ENCODE measurements around the gene BDKRB1. TPM values are rescaled to one million over a fixed set of nuclear protein-coding genes. Genes with fewer than 3 reads are reported as not detected.

Gene BDKRB1
- total RNA-seq, 1 experiment from 2014 or later, result 0.11 TPM

DNA sequence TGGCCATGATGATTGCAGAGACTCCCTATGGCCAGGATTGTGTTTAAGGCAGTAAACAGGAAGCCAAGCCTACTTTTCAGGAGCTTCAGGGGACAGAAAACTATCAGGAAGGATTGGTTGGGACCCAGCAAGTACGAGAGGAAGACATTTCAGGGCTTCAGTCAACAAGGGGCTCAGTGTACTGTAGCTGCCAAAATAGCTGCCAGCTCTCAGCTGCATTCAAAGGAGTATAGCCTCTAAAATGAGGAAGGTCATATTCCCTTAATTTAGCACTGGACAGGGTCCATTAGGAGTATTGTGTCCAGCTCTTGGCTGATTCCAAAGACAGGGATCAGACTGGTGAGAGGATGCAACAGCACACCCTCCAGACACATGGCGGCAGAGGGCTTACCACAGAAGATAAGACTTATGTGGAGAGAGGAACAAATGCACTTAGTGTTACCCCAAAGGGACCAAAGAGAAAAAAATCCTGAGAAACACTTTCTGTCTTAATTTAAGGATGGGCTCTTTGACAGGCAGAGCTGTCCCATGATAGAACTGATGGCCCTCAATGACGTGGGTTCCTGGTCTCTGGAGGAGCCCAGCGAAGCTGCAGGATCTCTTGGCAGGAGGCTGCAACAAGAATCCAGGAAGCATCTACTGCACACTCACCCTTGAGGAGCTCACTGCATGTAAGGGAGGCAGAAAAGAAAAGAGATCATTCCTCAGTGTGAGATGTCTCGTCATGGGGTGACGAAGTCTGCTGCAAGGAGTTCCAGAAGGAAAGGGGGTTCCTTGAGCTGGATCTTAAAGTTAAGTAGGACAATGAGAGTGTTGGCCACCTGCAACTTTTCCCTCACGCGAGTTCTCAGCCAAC, 14.8 kb downstream of the BDKRB1 start:
- Mint-ChIP-seq H3K27ac (no peak overlapping the region), H3K36me3 (peaks cover 10% of the 10 kb centered on the region), H3K4me1 (peaks cover 6% of the 10 kb centered on the region), H3K9me3 (peaks cover 21% of the 10 kb centered on the region), H3K27me3 (ENCODE audit: low read depth) (no peaks in the 10 kb centered on the region), H3K4me3 (no peak overlapping the region)
- ChIA-PET CTCF (interaction anchor here (7.6 kb wide), 1 partner anchor 170 kb away, joined by 94 read pairs; no protein-coding TSS in a partner anchor), POLR2A (no interaction called here)
- DNase-seq (ENCODE audit: low spot score), result no peak
- TF ChIP-seq ZNF396 (CRISPR knock-in tag; IDR thresholded peaks at IDR 0.05; ENCODE audit: borderline replicate concordance) (no peak), FOXJ3 (CRISPR knock-in tag; IDR thresholded peaks at IDR 0.05; ENCODE audit: borderline replicate concordance) (no peak), NR3C1 (CRISPR knock-in tag; conservative IDR thresholded peaks at IDR 0.05; ENCODE audit: low read depth) (no peak), KAT7 (CRISPR knock-in tag; IDR thresholded peaks at IDR 0.05; ENCODE audit: borderline replicate concordance) (no peak), SMAD4 (CRISPR knock-in tag; IDR thresholded peaks at IDR 0.05) (no peak), ZNF671 (CRISPR knock-in tag; IDR thresholded peaks at IDR 0.05) (no peak), CBFB (CRISPR knock-in tag; IDR thresholded peaks at IDR 0.05; ENCODE audit: low read depth) (no peak), ZNF423 (CRISPR knock-in tag; IDR thresholded peaks at IDR 0.05) (no peak), FOXK1 (CRISPR knock-in tag; IDR thresholded peaks at IDR 0.05) (no peak), NFATC4 (CRISPR knock-in tag; IDR thresholded peaks at IDR 0.05) (no peak), ELF4 (CRISPR knock-in tag; IDR thresholded peaks at IDR 0.05; ENCODE audit: low read depth) (no peak), SMAD3 (CRISPR knock-in tag; IDR thresholded peaks at IDR 0.05; ENCODE audit: borderline replicate concordance) (no peak), SP1 (CRISPR knock-in tag; conservative IDR thresholded peaks at IDR 0.05) (no peak), TEAD4 (CRISPR knock-in tag; IDR thresholded peaks at IDR 0.05) (no peak)
- TF ChIP-seq, protein P1, sequence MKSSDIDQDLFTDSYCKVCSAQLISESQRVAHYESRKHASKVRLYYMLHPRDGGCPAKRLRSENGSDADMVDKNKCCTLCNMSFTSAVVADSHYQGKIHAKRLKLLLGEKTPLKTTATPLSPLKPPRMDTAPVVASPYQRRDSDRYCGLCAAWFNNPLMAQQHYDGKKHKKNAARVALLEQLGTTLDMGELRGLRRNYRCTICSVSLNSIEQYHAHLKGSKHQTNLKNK (CRISPR knock-in tag; IDR thresholded peaks at IDR 0.05), result no peak
- TF ChIP-seq, protein P2, sequence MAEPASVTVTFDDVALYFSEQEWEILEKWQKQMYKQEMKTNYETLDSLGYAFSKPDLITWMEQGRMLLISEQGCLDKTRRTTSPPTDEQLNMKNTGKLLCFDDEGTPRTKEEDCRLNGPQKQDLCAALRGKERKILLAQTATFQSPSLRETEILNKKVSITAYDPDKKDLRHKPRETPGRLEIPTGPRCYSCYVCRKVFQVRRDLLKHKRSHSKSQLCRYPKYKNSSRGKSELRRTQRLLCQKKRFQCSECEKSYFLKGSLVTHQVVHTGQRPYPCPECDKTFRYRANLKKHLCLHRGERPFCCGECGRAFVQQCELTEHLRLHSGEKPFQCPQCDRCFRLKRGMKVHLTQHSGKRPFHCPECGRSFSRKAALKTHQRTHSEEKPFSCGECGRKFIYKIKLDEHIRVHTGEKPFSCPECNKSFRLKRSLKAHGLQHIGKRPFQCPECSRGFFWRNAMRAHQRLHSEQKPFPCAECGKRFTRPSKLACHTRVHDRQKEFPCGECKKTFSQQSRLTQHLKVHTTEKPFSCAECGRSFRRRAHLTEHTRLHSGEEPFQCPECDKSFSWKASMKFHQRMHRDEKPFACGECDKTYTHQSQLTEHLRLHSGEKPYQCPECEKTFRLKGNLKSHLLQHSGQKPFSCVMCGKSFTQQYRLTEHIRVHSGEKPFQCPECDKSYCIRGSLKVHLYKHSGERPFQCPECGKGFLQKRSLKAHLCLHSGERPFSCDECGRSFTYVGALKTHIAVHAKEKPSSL (CRISPR knock-in tag; conservative IDR thresholded peaks at IDR 0.05), result no peak
- TF ChIP-seq, protein P3, sequence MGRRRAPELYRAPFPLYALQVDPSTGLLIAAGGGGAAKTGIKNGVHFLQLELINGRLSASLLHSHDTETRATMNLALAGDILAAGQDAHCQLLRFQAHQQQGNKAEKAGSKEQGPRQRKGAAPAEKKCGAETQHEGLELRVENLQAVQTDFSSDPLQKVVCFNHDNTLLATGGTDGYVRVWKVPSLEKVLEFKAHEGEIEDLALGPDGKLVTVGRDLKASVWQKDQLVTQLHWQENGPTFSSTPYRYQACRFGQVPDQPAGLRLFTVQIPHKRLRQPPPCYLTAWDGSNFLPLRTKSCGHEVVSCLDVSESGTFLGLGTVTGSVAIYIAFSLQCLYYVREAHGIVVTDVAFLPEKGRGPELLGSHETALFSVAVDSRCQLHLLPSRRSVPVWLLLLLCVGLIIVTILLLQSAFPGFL (CRISPR knock-in tag; IDR thresholded peaks at IDR 0.05; ENCODE audit: borderline replicate concordance), result no peak
- TF ChIP-seq, protein P4, sequence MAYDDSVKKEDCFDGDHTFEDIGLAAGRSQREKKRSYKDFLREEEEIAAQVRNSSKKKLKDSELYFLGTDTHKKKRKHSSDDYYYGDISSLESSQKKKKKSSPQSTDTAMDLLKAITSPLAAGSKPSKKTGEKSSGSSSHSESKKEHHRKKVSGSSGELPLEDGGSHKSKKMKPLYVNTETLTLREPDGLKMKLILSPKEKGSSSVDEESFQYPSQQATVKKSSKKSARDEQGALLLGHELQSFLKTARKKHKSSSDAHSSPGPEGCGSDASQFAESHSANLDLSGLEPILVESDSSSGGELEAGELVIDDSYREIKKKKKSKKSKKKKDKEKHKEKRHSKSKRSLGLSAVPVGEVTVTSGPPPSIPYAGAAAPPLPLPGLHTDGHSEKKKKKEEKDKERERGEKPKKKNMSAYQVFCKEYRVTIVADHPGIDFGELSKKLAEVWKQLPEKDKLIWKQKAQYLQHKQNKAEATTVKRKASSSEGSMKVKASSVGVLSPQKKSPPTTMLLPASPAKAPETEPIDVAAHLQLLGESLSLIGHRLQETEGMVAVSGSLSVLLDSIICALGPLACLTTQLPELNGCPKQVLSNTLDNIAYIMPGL (CRISPR knock-in tag; IDR thresholded peaks at IDR 0.05), result no peak
- TF ChIP-seq, protein P5, sequence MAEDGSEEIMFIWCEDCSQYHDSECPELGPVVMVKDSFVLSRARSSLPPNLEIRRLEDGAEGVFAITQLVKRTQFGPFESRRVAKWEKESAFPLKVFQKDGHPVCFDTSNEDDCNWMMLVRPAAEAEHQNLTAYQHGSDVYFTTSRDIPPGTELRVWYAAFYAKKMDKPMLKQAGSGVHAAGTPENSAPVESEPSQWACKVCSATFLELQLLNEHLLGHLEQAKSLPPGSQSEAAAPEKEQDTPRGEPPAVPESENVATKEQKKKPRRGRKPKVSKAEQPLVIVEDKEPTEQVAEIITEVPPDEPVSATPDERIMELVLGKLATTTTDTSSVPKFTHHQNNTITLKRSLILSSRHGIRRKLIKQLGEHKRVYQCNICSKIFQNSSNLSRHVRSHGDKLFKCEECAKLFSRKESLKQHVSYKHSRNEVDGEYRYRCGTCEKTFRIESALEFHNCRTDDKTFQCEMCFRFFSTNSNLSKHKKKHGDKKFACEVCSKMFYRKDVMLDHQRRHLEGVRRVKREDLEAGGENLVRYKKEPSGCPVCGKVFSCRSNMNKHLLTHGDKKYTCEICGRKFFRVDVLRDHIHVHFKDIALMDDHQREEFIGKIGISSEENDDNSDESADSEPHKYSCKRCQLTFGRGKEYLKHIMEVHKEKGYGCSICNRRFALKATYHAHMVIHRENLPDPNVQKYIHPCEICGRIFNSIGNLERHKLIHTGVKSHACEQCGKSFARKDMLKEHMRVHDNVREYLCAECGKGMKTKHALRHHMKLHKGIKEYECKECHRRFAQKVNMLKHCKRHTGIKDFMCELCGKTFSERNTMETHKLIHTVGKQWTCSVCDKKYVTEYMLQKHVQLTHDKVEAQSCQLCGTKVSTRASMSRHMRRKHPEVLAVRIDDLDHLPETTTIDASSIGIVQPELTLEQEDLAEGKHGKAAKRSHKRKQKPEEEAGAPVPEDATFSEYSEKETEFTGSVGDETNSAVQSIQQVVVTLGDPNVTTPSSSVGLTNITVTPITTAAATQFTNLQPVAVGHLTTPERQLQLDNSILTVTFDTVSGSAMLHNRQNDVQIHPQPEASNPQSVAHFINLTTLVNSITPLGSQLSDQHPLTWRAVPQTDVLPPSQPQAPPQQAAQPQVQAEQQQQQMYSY (CRISPR knock-in tag; IDR thresholded peaks at IDR 0.05), result no peak
- no peak for ATAC-seq

Measured in WTC11 (cell line).